Trophoblast cell (in vitro differentiated cells and primary cell): ENCODE measurements around the gene CCDC188.

Experiments
- DNase-seq, 2 donors: peaks; one replicate each; pipeline ENCODE4 v3.0.0-alpha.2; 2016
- H2AFZ ChIP-seq: 2 replicates; pipeline ENCODE4 v1.6.1; 2013; ENCODE audit warnings: low read length, moderate library complexity, mild to moderate bottlenecking; ENCODE audit not compliant: insufficient read depth, poor library complexity
- H2AK5ac ChIP-seq: 2 replicates; pipeline ENCODE4 v1.6.1; 2013; ENCODE audit warnings: mild to moderate bottlenecking, low read length
- H2BK120ac ChIP-seq: 2 replicates; pipeline ENCODE4 v1.6.1; 2013; ENCODE audit warnings: low read length, mild to moderate bottlenecking, moderate library complexity; ENCODE audit not compliant: insufficient read depth, poor library complexity
- H2BK12ac ChIP-seq: 2 replicates; pipeline ENCODE4 v1.6.1; 2013; ENCODE audit warnings: mild to moderate bottlenecking, low read length, moderate library complexity
- H2BK5ac ChIP-seq: 2 replicates; pipeline ENCODE4 v1.6.1; 2013; ENCODE audit warnings: low read length, low read depth, moderate library complexity, mild to moderate bottlenecking; ENCODE audit not compliant: poor library complexity
- H3K14ac ChIP-seq: 2 replicates; pipeline ENCODE4 v1.6.1; 2013; ENCODE audit warnings: mild to moderate bottlenecking, low read length
- H3K18ac ChIP-seq: 2 replicates; pipeline ENCODE4 v1.6.1; 2013; ENCODE audit warnings: mild to moderate bottlenecking, low read length
- H3K23ac ChIP-seq: 2 replicates; pipeline ENCODE4 v1.6.1; 2013; ENCODE audit warnings: low read length
- H3K27ac ChIP-seq: 2 replicates; pipeline ENCODE4 v1.5.1; 2013; ENCODE audit warnings: low read depth, mild to moderate bottlenecking, inconsistent platforms, low read length, moderate library complexity
- H3K27me3 ChIP-seq: 2 replicates; pipeline ENCODE4 v1.6.1; 2013; ENCODE audit warnings: inconsistent platforms, mild to moderate bottlenecking, low read length, moderate library complexity; ENCODE audit not compliant: insufficient read depth
- H3K36me3 ChIP-seq, 2 experiments: 1 replicate in 1 of 2; 2 replicates in 1 of 2; pipeline ENCODE4 v1.6.1; 2013; ENCODE audit warnings: low read length in 2 of 2, mild to moderate bottlenecking in 2 of 2, moderate library complexity in 1 of 2; ENCODE audit not compliant: insufficient read depth in 2 of 2, control insufficient read depth in 1 of 2
- H3K4ac ChIP-seq: 2 replicates; pipeline ENCODE4 v1.6.1; 2013; ENCODE audit warnings: low read depth, mild to moderate bottlenecking, low read length, moderate library complexity
- H3K4me1 ChIP-seq, 2 experiments: 1 replicate in 1 of 2; 2 replicates in 1 of 2; pipeline ENCODE4 v1.6.1; 2013; ENCODE audit warnings: low read length in 2 of 2, mild to moderate bottlenecking in 2 of 2, moderate library complexity in 1 of 2; ENCODE audit not compliant: insufficient read depth in 2 of 2, control insufficient read depth in 1 of 2
- H3K4me2 ChIP-seq: 2 replicates; pipeline ENCODE4 v1.6.1; 2013; ENCODE audit warnings: inconsistent platforms, mild to moderate bottlenecking, low read length, moderate library complexity
- H3K4me3 ChIP-seq: 2 replicates; pipeline ENCODE4 v1.5.1; 2013; ENCODE audit warnings: mild to moderate bottlenecking, low read depth, low read length, inconsistent platforms
- H3K79me1 ChIP-seq: one replicate; pipeline ENCODE4 v1.6.1; 2013; ENCODE audit warnings: low read length
- H3K79me2 ChIP-seq: 2 replicates; pipeline ENCODE4 v1.6.1; 2013; ENCODE audit warnings: low read length, mild to moderate bottlenecking; ENCODE audit not compliant: control insufficient read depth, insufficient read depth, poor library complexity
- H3K9ac ChIP-seq: 2 replicates; pipeline ENCODE4 v1.6.1; 2013; ENCODE audit warnings: mild to moderate bottlenecking, low read length
- H3K9me3 ChIP-seq: 2 replicates; pipeline ENCODE4 v1.6.1; 2013; ENCODE audit warnings: low read depth, mild to moderate bottlenecking, control low read depth, inconsistent platforms, low read length; ENCODE audit not compliant: insufficient read depth
- H4K12ac ChIP-seq: 2 replicates; pipeline ENCODE4 v1.6.1; 2013; ENCODE audit warnings: low read depth, mild to moderate bottlenecking, low read length, moderate library complexity
- H4K8ac ChIP-seq: 2 replicates; pipeline ENCODE4 v1.6.1; 2013; ENCODE audit warnings: low read depth, mild to moderate bottlenecking, low read length, moderate library complexity
- H4K91ac ChIP-seq: one replicate; pipeline ENCODE4 v1.6.1; 2013; ENCODE audit warnings: low read depth, mild to moderate bottlenecking, low read length, moderate library complexity
- WGBS: extraction: QIAGEN DNeasy Blood & Tissue Kit; methylation state at CpG from one replicate; pipeline ENCODE4 v1.1.7; 2013; ENCODE audit warnings: missing lambda C conversion rate; ENCODE audit not compliant: insufficient read length, insufficient coverage; ENCODE audit errors: extremely low coverage; 5-methylcytosine and 5-hydroxymethylcytosine counted together

Gene CCDC188

GRCh38 chr22:20117633-20118299, 33.1 kb downstream of the CCDC188 start:
- peak overlapping the region; percentile 98 for H3K4me3 ChIP-seq
- H2BK5ac ChIP-seq, result peak overlapping the region; percentile 59
- peak overlapping the region; percentile 46 for H2AFZ ChIP-seq
- H3K23ac ChIP-seq, result no peak overlapping the region
- H4K8ac ChIP-seq, result peak overlapping the region; percentile 82
- peak overlapping the region; percentile 46 for H3K14ac ChIP-seq
- H3K9ac ChIP-seq, result peak overlapping the region; percentile 96
- H3K9me3 ChIP-seq, result no peaks in the 10 kb centered on the region
- peak overlapping the region; percentile 83 for H4K91ac ChIP-seq
- H3K79me2 ChIP-seq, result peaks cover 17% of the 10 kb centered on the region
- H3K4me1 ChIP-seq, result peaks cover 4 to 9% of the 10 kb centered on the region in 2 experiments
- H3K4ac ChIP-seq, result peak overlapping the region; percentile 99
- no peak overlapping the region for H2BK12ac ChIP-seq
- H3K4me2 ChIP-seq, result peak overlapping the region; percentile 91
- H2AK5ac ChIP-seq, result peak overlapping the region; percentile 31
- no peaks in the 10 kb centered on the region for H3K27me3 ChIP-seq
- no CpG with 5 or more reads among the region's 66 CpGs for WGBS
- H2BK120ac ChIP-seq, result peak overlapping the region; percentile 75
- peak overlapping the region; percentile 58 for H3K18ac ChIP-seq
- H3K79me1 ChIP-seq, result peaks cover 12% of the 10 kb centered on the region
- peak overlapping the region; percentile 5 for H3K27ac ChIP-seq
- H3K36me3 ChIP-seq, result peaks cover 66 to 71% of the 10 kb centered on the region in 2 experiments
- H4K12ac ChIP-seq, result peak overlapping the region; percentile 73
- DNase-seq, result peak in 1 of 2 donors; percentile 51

DNA sequence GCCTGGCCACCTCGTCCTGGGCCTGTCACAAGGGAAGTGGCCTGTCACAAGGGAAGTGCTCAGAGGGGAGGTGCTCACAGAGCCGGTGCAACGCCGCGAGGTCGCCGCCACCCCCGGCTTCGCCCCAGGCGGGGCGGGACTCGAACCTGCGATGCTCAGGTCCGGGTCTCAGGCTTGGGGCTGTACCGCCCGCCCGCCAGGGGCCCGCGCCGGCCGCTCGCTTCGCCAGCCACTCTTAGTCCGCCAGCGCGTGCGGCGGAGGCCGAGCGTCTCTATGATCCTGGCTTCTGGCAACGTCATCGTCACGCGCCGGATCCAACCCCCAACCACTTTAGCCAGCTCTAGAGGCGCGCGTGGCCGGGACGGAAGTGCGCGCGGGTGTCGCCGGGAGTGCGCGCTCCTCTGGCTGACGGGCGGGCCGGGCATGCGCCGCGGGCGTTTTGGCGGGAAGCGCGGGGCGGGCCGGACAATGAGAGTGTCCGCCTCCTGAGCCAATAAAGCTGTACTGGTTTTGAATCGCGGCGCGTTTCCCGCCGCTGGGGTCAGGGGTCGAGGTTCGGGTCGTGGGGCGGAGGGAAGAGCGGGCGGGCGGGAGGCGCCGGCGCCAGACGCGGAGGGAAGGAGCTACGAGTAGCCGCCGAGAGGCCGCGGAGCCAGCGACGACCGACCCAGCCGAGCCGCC, 33.8 kb downstream of the CCDC188 start, which contains the start of gene TRMT2A:
TRMT2A (minus strand) TSS at position 276 of the 682 bp plus-strand sequence. CDS start 320 bp downstream, outside the sequence.
- peaks cover 4 to 9% of the 10 kb centered on the region in 2 experiments for H3K4me1 ChIP-seq
- H2BK120ac ChIP-seq, result peak within 1 kb of the TSS; percentile 75
- peak within 1 kb of the TSS; percentile 73 for H3K18ac ChIP-seq
- H3K9ac ChIP-seq, result peak within 1 kb of the TSS; percentile 96
- no peaks in the 10 kb centered on the region for H3K27me3 ChIP-seq
- no peak within 1 kb of the TSS for H2BK12ac ChIP-seq
- peak within 1 kb of the TSS; percentile 99 for H3K4ac ChIP-seq
- peak within 1 kb of the TSS; percentile 28 for H3K27ac ChIP-seq
- peak; percentile 97 to 99 for DNase-seq
- peak within 1 kb of the TSS; percentile 47 for H2AFZ ChIP-seq
- H3K4me2 ChIP-seq, result peak within 1 kb of the TSS; percentile 91
- H3K4me3 ChIP-seq, result peak within 1 kb of the TSS; percentile 98
- H2BK5ac ChIP-seq, result peak within 1 kb of the TSS; percentile 59
- H4K8ac ChIP-seq, result peak within 1 kb of the TSS; percentile 93
- WGBS, result no CpG with 5 or more reads among the region's 88 CpGs
- H3K9me3 ChIP-seq, result no peaks in the 10 kb centered on the region
- H3K14ac ChIP-seq, result peak within 1 kb of the TSS; percentile 93
- H2AK5ac ChIP-seq, result peak within 1 kb of the TSS; percentile 82
- H3K79me1 ChIP-seq, result peaks cover 12% of the 10 kb centered on the region
- H3K36me3 ChIP-seq, result peaks cover 68 to 73% of the 10 kb centered on the region in 2 experiments
- no peak within 1 kb of the TSS for H3K23ac ChIP-seq
- peak within 1 kb of the TSS; percentile 84 for H4K12ac ChIP-seq
- H3K79me2 ChIP-seq, result peaks cover 17% of the 10 kb centered on the region
- H4K91ac ChIP-seq, result peak within 1 kb of the TSS; percentile 85

DNA sequence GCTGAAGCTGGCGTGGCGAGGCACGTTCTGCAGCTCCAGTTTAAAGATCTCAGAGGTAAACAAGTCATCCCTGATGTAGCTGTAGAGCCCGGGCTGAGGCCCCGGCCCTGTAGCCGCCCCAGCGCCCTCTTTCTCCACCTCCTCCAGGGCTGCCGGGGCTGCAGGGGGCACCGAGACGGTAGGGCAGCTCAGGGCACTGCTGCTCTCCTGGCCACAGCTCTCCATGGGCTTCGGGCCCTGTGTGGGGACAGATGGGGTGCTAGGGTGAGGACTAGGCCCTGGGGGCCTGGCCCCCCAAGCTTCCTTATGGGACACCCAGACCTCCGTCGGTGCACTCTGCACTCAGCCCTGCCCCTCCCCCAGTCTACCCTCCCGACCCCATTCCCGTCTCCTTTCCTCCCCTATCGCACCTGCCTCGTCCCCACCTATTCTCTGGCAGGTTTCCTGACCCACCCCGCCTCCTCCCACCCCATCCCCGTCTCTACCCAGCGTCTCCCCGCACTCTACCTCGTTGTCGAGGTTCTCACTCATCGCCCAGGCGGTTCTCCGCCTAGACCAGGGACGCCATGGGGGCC, 34.4 kb downstream of the CCDC188 start:
- no CpG with 5 or more reads among the region's 27 CpGs for WGBS
- peak overlapping the region; percentile 47 for H2AFZ ChIP-seq

DNA sequence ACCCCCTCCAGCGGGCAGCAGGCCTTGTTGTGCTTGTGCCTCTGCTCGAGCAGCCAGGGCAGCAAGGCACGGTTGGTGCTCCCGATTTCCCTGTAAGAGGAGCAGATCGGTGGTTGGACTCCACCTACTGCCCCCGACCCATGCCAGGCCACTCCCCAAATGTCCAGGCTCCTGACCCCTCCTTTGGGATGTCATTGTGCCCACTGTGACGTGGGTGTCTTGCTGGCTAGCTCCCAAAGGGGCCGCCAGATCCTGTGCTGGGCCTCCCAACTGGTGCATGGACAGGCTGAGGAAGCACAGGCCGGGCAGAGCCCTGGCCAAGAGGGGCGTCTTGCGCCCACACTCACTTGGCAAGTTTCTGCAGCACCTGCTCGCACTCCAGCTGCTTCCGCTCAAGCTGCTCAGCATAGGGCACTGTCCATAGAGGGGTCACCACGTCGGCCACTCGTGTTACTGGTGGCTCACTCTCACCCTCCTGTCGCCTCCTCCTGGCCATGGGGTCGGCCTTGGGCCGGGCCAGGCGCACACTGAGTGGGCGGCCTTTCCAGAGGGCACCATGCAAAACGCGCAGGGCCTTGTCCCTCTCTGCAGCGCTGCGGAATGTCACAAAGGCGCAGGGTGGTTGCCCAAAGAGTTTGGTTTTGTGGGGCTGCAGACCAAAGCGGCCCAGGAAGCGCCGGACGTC, 35.0 kb downstream of the CCDC188 start, which contains the start of gene RANBP1:
RANBP1 (plus strand) TSS at position 414 of the 685 bp plus-strand sequence; CDS start at position 495, 81 bp downstream.
- H2AFZ ChIP-seq, result peak within 1 kb of the TSS; percentile 47
- H2BK5ac ChIP-seq, result peak within 1 kb of the TSS; percentile 32

More for the DNA sequence above, 34.4 kb downstream of the CCDC188 start:
- H3K9ac ChIP-seq, result peak overlapping the region; percentile 83
- peaks cover 4 to 9% of the 10 kb centered on the region in 2 experiments for H3K4me1 ChIP-seq
- no peaks in the 10 kb centered on the region for H3K9me3 ChIP-seq
- peak overlapping the region; percentile 82 for H2AK5ac ChIP-seq
- H2BK5ac ChIP-seq, result peak overlapping the region; percentile 32
- peak overlapping the region; percentile 85 for H3K4ac ChIP-seq
- peak overlapping the region; percentile 75 for H2BK120ac ChIP-seq
- H4K8ac ChIP-seq, result peak overlapping the region; percentile 93
- H2BK12ac ChIP-seq, result no peak overlapping the region
- H3K36me3 ChIP-seq, result peaks cover 68 to 72% of the 10 kb centered on the region in 2 experiments
- peak overlapping the region; percentile 85 for H4K91ac ChIP-seq
- H3K23ac ChIP-seq, result no peak overlapping the region
- peaks cover 17% of the 10 kb centered on the region for H3K79me2 ChIP-seq
- DNase-seq, result no peak
- H3K27ac ChIP-seq, result peak overlapping the region; percentile 28
- H3K14ac ChIP-seq, result peak overlapping the region; percentile 93
- H3K4me2 ChIP-seq, result peak overlapping the region; percentile 68
- peak overlapping the region; percentile 84 for H4K12ac ChIP-seq
- H3K4me3 ChIP-seq, result peak overlapping the region; percentile 89
- no peaks in the 10 kb centered on the region for H3K27me3 ChIP-seq
- peak overlapping the region; percentile 73 for H3K18ac ChIP-seq
- H3K79me1 ChIP-seq, result peaks cover 12% of the 10 kb centered on the region

More for the DNA sequence above, 35.0 kb downstream of the CCDC188 start, which contains the start of gene RANBP1:
- Histone ChIP-seq H3K9me3 (no peaks in the 10 kb centered on the region), H3K4me1 (peaks cover 4 to 9% of the 10 kb centered on the region in 2 experiments), H3K23ac (no peak within 1 kb of the TSS), H2BK12ac (no peak within 1 kb of the TSS), H3K9ac (peak within 1 kb of the TSS; percentile 83), H3K79me2 (peaks cover 17% of the 10 kb centered on the region), H4K91ac (peak within 1 kb of the TSS; percentile 85), H2AK5ac (peak within 1 kb of the TSS; percentile 82), H3K36me3 (peaks cover 69 to 74% of the 10 kb centered on the region in 2 experiments), H2BK120ac (peak within 1 kb of the TSS; percentile 75), H4K12ac (peak within 1 kb of the TSS; percentile 84), H3K4me3 (peak within 1 kb of the TSS; percentile 89), H4K8ac (peak within 1 kb of the TSS; percentile 93), H3K4me2 (peak within 1 kb of the TSS; percentile 68), H3K4ac (peak within 1 kb of the TSS; percentile 85), H3K14ac (peak within 1 kb of the TSS; percentile 93), H3K27me3 (no peaks in the 10 kb centered on the region), H3K79me1 (peaks cover 12% of the 10 kb centered on the region), H3K18ac (peak within 1 kb of the TSS; percentile 73), H3K27ac (peak within 1 kb of the TSS; percentile 28)
- WGBS, result no CpG with 5 or more reads among the region's 30 CpGs
- no peak for DNase-seq
